ENCODE results near the gene TTYH2. TPM values are rescaled to one million over a fixed set of nuclear protein-coding genes. Genes with fewer than 3 reads are reported as not detected.

The TTYH2 gene
- total and polyA plus RNA-seq, 8 donors = 0.58 to 17.9 (median 1.5) TPM

- no peak overlapping the region for H3K4me3 ChIP-seq
- peak in 1 of 2 donors; percentile 57 for DNase-seq
- intact Hi-C loops (cut with DNase I; ENCODE audit: low total_unique reads) = no loop called here
- no peaks in the 10 kb centered on the region for H3K36me3 ChIP-seq
- TF ChIP-seq CTCF (IDR thresholded peaks at IDR 0.05) (no peak), POLR2AphosphoS5 (IDR thresholded peaks at IDR 0.05) (no peak), POLR2A (IDR thresholded peaks at IDR 0.05) (no peak), EP300 (IDR thresholded peaks at IDR 0.05) (no peak)
- 53 to 63% (median 54%) methylated on average over 10 of the region's 10 CpGs for WGBS, 5 donors
- peaks cover 0 to 8% (median 5%) of the 10 kb centered on the region in 4 donors for H3K4me1 ChIP-seq
- no peak overlapping the region for H3K27ac ChIP-seq
- H3K9me3 ChIP-seq = no peaks in the 10 kb centered on the region
- peaks cover 0 to 40% (median 11%) of the 10 kb centered on the region in 3 donors for H3K27me3 ChIP-seq
These were observed 82.5 kb downstream of the TTYH2 start for GRCh38 chr17:74295625-74296547.

GRCh38 chr17:74296548-74296936 lies 83.2 kb downstream of the TTYH2 start:
- Histone ChIP-seq H3K36me3 (no peaks in the 10 kb centered on the region), H3K27me3 (peaks cover 0 to 46% (median 11%) of the 10 kb centered on the region in 3 donors), H3K9me3 (no peaks in the 10 kb centered on the region), H3K4me3 (no peak overlapping the region), H3K27ac (no peak overlapping the region), H3K4me1 (peaks cover 0 to 8% (median 5%) of the 10 kb centered on the region in 4 donors)
- 4 to 9% (median 7%) methylated on average over 4 to 5 of the region's 5 CpGs for WGBS, 5 donors
- peak; percentile 52 to 83 for DNase-seq
- TF ChIP-seq CTCF (IDR thresholded peaks at IDR 0.05) (peak in 3 of 7 experiments; percentile 40 to 54 (median 42)), POLR2AphosphoS5 (IDR thresholded peaks at IDR 0.05) (no peak)
- intact Hi-C loops (cut with DNase I; ENCODE audit: low total_unique reads) = no loop called here

- Histone ChIP-seq H3K4me3 (no peak overlapping the region), H3K36me3 (no peaks in the 10 kb centered on the region), H3K27me3 (peaks cover 0 to 46% (median 11%) of the 10 kb centered on the region in 3 donors), H3K9me3 (no peaks in the 10 kb centered on the region), H3K4me1 (peaks cover 0 to 8% (median 5%) of the 10 kb centered on the region in 4 donors), H3K27ac (no peak overlapping the region)
- no peak for TF ChIP-seq CTCF (IDR thresholded peaks at IDR 0.05)
- TF ChIP-seq POLR2A (IDR thresholded peaks at IDR 0.05) = no peak
- TF ChIP-seq POLR2AphosphoS5 (IDR thresholded peaks at IDR 0.05) = no peak
- no peak for TF ChIP-seq EP300 (IDR thresholded peaks at IDR 0.05)
- DNase-seq = no peak
- intact Hi-C loops (cut with DNase I; ENCODE audit: low total_unique reads) = no loop called here
- WGBS, 5 donors = 76 to 84% (median 77%) methylated on average over 4 of the region's 4 CpGs
These were observed 84.6 kb downstream of the TTYH2 start for GRCh38 chr17:74297941-74298340.

GRCh38 chr17:74298778-74299177 lies 85.4 kb downstream of the TTYH2 start:
- Histone ChIP-seq H3K4me3 (no peak overlapping the region), H3K36me3 (no peaks in the 10 kb centered on the region), H3K27ac (no peak overlapping the region), H3K27me3 (peaks cover 0 to 46% (median 11%) of the 10 kb centered on the region in 3 donors), H3K4me1 (peaks cover 0 to 8% (median 5%) of the 10 kb centered on the region in 4 donors), H3K9me3 (no peaks in the 10 kb centered on the region)
- no peak for TF ChIP-seq POLR2AphosphoS5 (IDR thresholded peaks at IDR 0.05)
- TF ChIP-seq CTCF (IDR thresholded peaks at IDR 0.05) = no peak
- intact Hi-C loops (cut with DNase I; ENCODE audit: low total_unique reads) = no loop called here
- 58 to 67% (median 64%) methylated on average over 7 of the region's 7 CpGs for WGBS, 5 donors
- DNase-seq = peak in 1 of 2 donors; percentile 47
